ENCODE results near the gene UCP1.

DNA sequence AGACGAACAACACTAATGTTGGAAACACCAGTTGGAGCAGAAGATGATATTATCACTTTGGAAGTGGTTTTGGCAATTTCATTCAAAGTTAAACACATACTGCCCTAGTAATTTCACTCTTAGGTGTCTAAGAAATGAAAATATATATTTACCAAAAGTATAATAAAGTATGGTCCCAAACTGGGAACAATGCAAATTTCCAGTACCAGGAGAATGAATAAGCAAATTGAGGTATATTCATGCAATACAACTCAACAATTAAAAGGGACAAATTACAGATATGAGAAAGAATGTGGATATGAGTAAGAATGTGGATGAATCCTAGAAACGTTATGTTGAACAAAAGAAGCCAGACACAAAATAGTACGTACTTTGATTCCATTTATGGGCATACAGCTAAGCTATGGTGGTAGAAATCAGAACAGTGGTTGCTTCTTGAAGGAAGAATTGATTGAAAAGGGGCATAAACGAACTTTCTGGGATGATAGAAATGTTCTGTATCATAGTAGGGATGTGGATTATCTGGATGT lies 34.7 kb downstream of the UCP1 start:
- TF ChIP-seq, protein P1, sequence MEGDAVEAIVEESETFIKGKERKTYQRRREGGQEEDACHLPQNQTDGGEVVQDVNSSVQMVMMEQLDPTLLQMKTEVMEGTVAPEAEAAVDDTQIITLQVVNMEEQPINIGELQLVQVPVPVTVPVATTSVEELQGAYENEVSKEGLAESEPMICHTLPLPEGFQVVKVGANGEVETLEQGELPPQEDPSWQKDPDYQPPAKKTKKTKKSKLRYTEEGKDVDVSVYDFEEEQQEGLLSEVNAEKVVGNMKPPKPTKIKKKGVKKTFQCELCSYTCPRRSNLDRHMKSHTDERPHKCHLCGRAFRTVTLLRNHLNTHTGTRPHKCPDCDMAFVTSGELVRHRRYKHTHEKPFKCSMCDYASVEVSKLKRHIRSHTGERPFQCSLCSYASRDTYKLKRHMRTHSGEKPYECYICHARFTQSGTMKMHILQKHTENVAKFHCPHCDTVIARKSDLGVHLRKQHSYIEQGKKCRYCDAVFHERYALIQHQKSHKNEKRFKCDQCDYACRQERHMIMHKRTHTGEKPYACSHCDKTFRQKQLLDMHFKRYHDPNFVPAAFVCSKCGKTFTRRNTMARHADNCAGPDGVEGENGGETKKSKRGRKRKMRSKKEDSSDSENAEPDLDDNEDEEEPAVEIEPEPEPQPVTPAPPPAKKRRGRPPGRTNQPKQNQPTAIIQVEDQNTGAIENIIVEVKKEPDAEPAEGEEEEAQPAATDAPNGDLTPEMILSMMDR (IDR thresholded peaks at IDR 0.05), result no peak
- TF ChIP-seq ZFX (IDR thresholded peaks at IDR 0.05; ENCODE audit: borderline replicate concordance), result no peak
